ENCODE results near the gene ARHGAP26.
A peak's percentile ranks its signal among the peaks of the same experiment; 100 is the strongest.

GRCh38 chr5:142924135-142924883 lies 154.1 kb downstream of the ARHGAP26 start:
- TF ChIP-seq CTCF (optimal IDR thresholded peaks at IDR 0.05 in 1 of 3, IDR thresholded peaks at IDR 0.05 in 1 of 3, conservative IDR thresholded peaks at IDR 0.05 in 1 of 3; ENCODE audit: extremely low read depth in 1 of 3, insufficient read depth in 2 of 3, low read length in 3 of 3) (peak; percentile 4 to 49 (median 20)), EZH2 (IDR thresholded peaks at IDR 0.05; ENCODE audit: low read length) (no peak)

Measured in keratinocyte (primary cell).